Measurements from ENCODE around the gene FSTL1. TPM values are rescaled to one million over a fixed set of nuclear protein-coding genes. Genes with fewer than 3 reads are reported as not detected.

Gene FSTL1
- total RNA-seq, 4 donors from 2014 or later, result 311 to 1,355 (median 418) TPM

- H3K36me3 ChIP-seq, result no peaks in the 10 kb centered on the region
- no peaks in the 10 kb centered on the region for H3K9me3 ChIP-seq
- no peak overlapping the region for H3K27ac ChIP-seq
- intact Hi-C loops (cut with DNase I; ENCODE audit: low total_unique reads), result no loop called here
- H3K4me3 ChIP-seq, result no peak overlapping the region
- DNase-seq, result no peak
- no peaks in the 10 kb centered on the region for H3K27me3 ChIP-seq
- TF ChIP-seq POLR2A (IDR thresholded peaks at IDR 0.05) (no peak), CTCF (IDR thresholded peaks at IDR 0.05) (no peak)
- no peaks in the 10 kb centered on the region for H3K4me1 ChIP-seq
Observed at GRCh38 chr3:120368172-120368571, 82.6 kb downstream of the FSTL1 start.

GRCh38 chr3:120364821-120365220 lies 86.0 kb downstream of the FSTL1 start:
- Histone ChIP-seq H3K4me3 (no peak overlapping the region), H3K4me1 (no peaks in the 10 kb centered on the region), H3K36me3 (no peaks in the 10 kb centered on the region), H3K27me3 (no peaks in the 10 kb centered on the region), H3K9me3 (no peaks in the 10 kb centered on the region), H3K27ac (no peak overlapping the region)
- TF ChIP-seq POLR2A (IDR thresholded peaks at IDR 0.05), result no peak
- no peak for TF ChIP-seq CTCF (IDR thresholded peaks at IDR 0.05)
- no peak for DNase-seq
- intact Hi-C loops (cut with DNase I; ENCODE audit: low total_unique reads), result no loop called here

GRCh38 chr3:120364101-120364500 lies 86.7 kb downstream of the FSTL1 start:
- Histone ChIP-seq H3K4me1 (no peaks in the 10 kb centered on the region), H3K27ac (no peak overlapping the region), H3K9me3 (no peaks in the 10 kb centered on the region), H3K27me3 (no peaks in the 10 kb centered on the region), H3K4me3 (no peak overlapping the region), H3K36me3 (no peaks in the 10 kb centered on the region)
- no peak for DNase-seq
- no peak for TF ChIP-seq CTCF (IDR thresholded peaks at IDR 0.05)
- TF ChIP-seq POLR2A (IDR thresholded peaks at IDR 0.05), result no peak
- intact Hi-C loops (cut with DNase I; ENCODE audit: low total_unique reads), result no loop called here

GRCh38 chr3:120357807-120358206 lies 93.0 kb downstream of the FSTL1 start:
- H3K36me3 ChIP-seq, result no peaks in the 10 kb centered on the region
- intact Hi-C loops (cut with DNase I; ENCODE audit: low total_unique reads), result no loop called here
- no peak overlapping the region for H3K27ac ChIP-seq
- no peaks in the 10 kb centered on the region for H3K27me3 ChIP-seq
- no peak overlapping the region for H3K4me3 ChIP-seq
- H3K4me1 ChIP-seq, result no peaks in the 10 kb centered on the region
- TF ChIP-seq CTCF (IDR thresholded peaks at IDR 0.05) (no peak), POLR2A (IDR thresholded peaks at IDR 0.05) (no peak)
- DNase-seq, result no peak
- H3K9me3 ChIP-seq, result no peaks in the 10 kb centered on the region

- no peak overlapping the region for H3K27ac ChIP-seq
- TF ChIP-seq CTCF (IDR thresholded peaks at IDR 0.05) (no peak), POLR2A (IDR thresholded peaks at IDR 0.05) (no peak)
- intact Hi-C loops (cut with DNase I; ENCODE audit: low total_unique reads), result no loop called here
- H3K36me3 ChIP-seq, result no peaks in the 10 kb centered on the region
- H3K4me3 ChIP-seq, result no peak overlapping the region
- H3K9me3 ChIP-seq, result no peaks in the 10 kb centered on the region
- no peak for DNase-seq
- H3K27me3 ChIP-seq, result no peaks in the 10 kb centered on the region
- H3K4me1 ChIP-seq, result no peaks in the 10 kb centered on the region
Observed at GRCh38 chr3:120355486-120355885, 95.3 kb downstream of the FSTL1 start.

Data from uterus (tissue), 4 donors.